ENCODE measurements around the gene CX3CR1.

DNA sequence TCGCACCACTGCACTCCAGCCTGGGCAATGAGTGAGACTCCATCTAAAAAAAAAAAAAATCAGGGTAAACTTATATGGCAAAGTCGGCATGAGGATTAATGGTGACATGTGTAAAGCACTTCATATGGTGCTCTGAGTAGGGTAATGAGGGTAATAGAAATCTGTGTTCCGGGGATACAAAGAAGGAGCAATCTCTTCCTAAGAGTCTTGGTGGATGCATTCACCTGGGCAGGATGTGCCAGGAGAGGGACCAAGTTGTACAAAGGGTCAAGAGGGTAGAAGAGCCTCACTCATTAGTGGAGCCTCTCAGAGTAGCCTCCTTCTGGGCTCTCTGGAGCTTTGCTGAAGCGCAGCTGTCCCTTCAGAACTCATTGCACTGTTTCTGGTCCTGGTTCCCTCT, 9.3 kb upstream of the CX3CR1 start:
- TF ChIP-seq, protein P1, sequence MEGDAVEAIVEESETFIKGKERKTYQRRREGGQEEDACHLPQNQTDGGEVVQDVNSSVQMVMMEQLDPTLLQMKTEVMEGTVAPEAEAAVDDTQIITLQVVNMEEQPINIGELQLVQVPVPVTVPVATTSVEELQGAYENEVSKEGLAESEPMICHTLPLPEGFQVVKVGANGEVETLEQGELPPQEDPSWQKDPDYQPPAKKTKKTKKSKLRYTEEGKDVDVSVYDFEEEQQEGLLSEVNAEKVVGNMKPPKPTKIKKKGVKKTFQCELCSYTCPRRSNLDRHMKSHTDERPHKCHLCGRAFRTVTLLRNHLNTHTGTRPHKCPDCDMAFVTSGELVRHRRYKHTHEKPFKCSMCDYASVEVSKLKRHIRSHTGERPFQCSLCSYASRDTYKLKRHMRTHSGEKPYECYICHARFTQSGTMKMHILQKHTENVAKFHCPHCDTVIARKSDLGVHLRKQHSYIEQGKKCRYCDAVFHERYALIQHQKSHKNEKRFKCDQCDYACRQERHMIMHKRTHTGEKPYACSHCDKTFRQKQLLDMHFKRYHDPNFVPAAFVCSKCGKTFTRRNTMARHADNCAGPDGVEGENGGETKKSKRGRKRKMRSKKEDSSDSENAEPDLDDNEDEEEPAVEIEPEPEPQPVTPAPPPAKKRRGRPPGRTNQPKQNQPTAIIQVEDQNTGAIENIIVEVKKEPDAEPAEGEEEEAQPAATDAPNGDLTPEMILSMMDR (IDR thresholded peaks at IDR 0.05; ENCODE audit: low read length): no peak
- TF ChIP-seq EZH2 (optimal IDR thresholded peaks at IDR 0.05; ENCODE audit: low read depth, low read length): no peak
